GM23338 (cell line): Measurements from ENCODE around the gene MNX1.

Source experiments
- CTCF ChIP-seq, 2 experiments: fragments of 200-600 bp in 1 of 2; sonication (generic) in 1 of 2; conservative IDR thresholded peaks; 2 replicates each; pipeline versions ENCODE4 v1.5.1 to v1.6.1; 2016 to 2017; ENCODE audit warnings: antibody characterized with exemption in 2 of 2, low read depth in 2 of 2, mild to moderate bottlenecking in 2 of 2, moderate library complexity in 1 of 2
- EZH2 ChIP-seq: fragments of 200-600 bp; sonication (generic); IDR thresholded peaks from one replicate; pipeline ENCODE4 v1.8.0; 2017; ENCODE audit warnings: antibody characterized with exemption, mild to moderate bottlenecking, low read depth; ENCODE audit not compliant: unreplicated experiment
- POLR2AphosphoS5 ChIP-seq: IDR thresholded peaks from 2 replicates; pipeline ENCODE4 v1.6.1; 2016; ENCODE audit warnings: antibody characterized with exemption, low read depth
- REST ChIP-seq: IDR thresholded peaks from one replicate; pipeline ENCODE4 v1.6.1; 2018; ENCODE audit warnings: antibody characterized with exemption; ENCODE audit not compliant: unreplicated experiment

- TF ChIP-seq POLR2AphosphoS5, result no peak
- no peak for TF ChIP-seq REST
- TF ChIP-seq CTCF (conservative IDR thresholded peaks at IDR 0.05; ENCODE audit: low read depth in 2 of 2), result peak in 1 of 2 experiments; percentile 10; a peak in 1 of 4 replicates
- no peak for TF ChIP-seq EZH2
Measured at GRCh38 chr7:157013101-157013500, 2.6 kb upstream of the MNX1 start.
